Endothelial cell of umbilical vein (primary cell): ENCODE measurements around the gene LRRC42. TPM values are rescaled to one million over a fixed set of nuclear protein-coding genes. Genes with fewer than 3 reads are reported as not detected.

Experiments
- BruUV-seq: library from RNA; stranded (reverse); fragments of 400-500 nt; replicated peaks from 2 replicates; lab custom pipeline; 2021; lab: Mats Ljungman, UMichigan
- CTCF ChIA-PET: fragments of 300-600, 350-600 bp; sonication (Branson Sonifier 250); formaldehyde crosslinking; loops from one replicate; lab custom pipeline; 2021; ENCODE audit warnings: antibody characterized with exemption, inconsistent platforms; lab: Charles Lee
- POLR2A ChIA-PET: fragments of 300-600, 350-600 bp; sonication (Branson Sonifier 250); formaldehyde crosslinking; loops from one replicate; lab custom pipeline; 2021; ENCODE audit warnings: antibody characterized with exemption, inconsistent platforms; lab: Charles Lee
- DNase-seq: peaks from one replicate; pipeline ENCODE4 v3.0.0-alpha.2; 2011; ENCODE audit warnings: low read depth, low spot score
- FAIRE-seq: peaks from 2 replicates; lab custom pipeline; 2011; peaks lifted over from hg19 to GRCh38; lab: Jason Lieb, UNC
- H2AFZ ChIP-seq: 2 replicates; pipeline ENCODE4 v1.6.0; 2012; ENCODE audit warnings: low read depth, low read length, control low read depth, inconsistent platforms
- H3K27ac ChIP-seq: 2 replicates; pipeline ENCODE4 v1.5.1; 2011; ENCODE audit warnings: low read depth, mild to moderate bottlenecking, control low read depth, low read length, moderate library complexity; ENCODE audit not compliant: insufficient read depth
- H3K27me3 ChIP-seq, 2 experiments: 2 replicates each; pipeline versions ENCODE4 v1.6.0 to v1.6.1; 2011; ENCODE audit warnings: low read length in 2 of 2, mixed read lengths in 1 of 2; ENCODE audit not compliant: control insufficient read depth in 2 of 2, insufficient read depth in 2 of 2
- H3K36me3 ChIP-seq, 2 experiments: 2 replicates in 1 of 2; 3 replicates in 1 of 2; pipeline ENCODE4 v1.5.1; 2011; ENCODE audit warnings: low read length in 2 of 2, mild to moderate bottlenecking in 1 of 2, moderate library complexity in 1 of 2; ENCODE audit not compliant: control insufficient read depth in 2 of 2, insufficient read depth in 2 of 2; ENCODE audit errors: extremely low read depth in 1 of 2
- H3K4me1 ChIP-seq: 3 replicates; pipeline ENCODE4 v1.5.1; 2011; ENCODE audit warnings: mild to moderate bottlenecking, low read length; ENCODE audit not compliant: control insufficient read depth, insufficient read depth; ENCODE audit errors: extremely low read depth
- H3K4me2 ChIP-seq: 2 replicates; pipeline ENCODE4 v1.6.1; 2011; ENCODE audit warnings: low read length, control low read depth, mixed read lengths; ENCODE audit not compliant: insufficient read depth
- H3K4me3 ChIP-seq, 3 experiments: fragments of 200-600 bp in 1 of 3; sonication (generic), shearing (Covaris generic) in 1 of 3; replicated peaks in 1 of 3; 2 replicates each; pipeline ENCODE4 v1.5.1; 2011 to 2016; ENCODE audit warnings: control low read depth in 3 of 3, low read length in 3 of 3, mild to moderate bottlenecking in 2 of 3, inconsistent platforms in 1 of 3, low read depth in 1 of 3, moderate library complexity in 1 of 3; ENCODE audit not compliant: insufficient read depth in 1 of 3
- H3K79me2 ChIP-seq: 2 replicates; pipeline ENCODE4 v1.6.0; 2012; ENCODE audit warnings: low read length, inconsistent platforms; ENCODE audit not compliant: control insufficient read depth, insufficient read depth
- H3K9ac ChIP-seq: replicated peaks from 2 replicates; pipeline ENCODE3; 2011; ENCODE audit warnings: low read length, control low read depth; ENCODE audit not compliant: insufficient read depth; ENCODE audit errors: extremely low read depth
- H3K9me1 ChIP-seq: replicated peaks from 3 replicates; pipeline ENCODE4 v1.6.0; 2011; ENCODE audit warnings: mild to moderate bottlenecking, low read length; ENCODE audit not compliant: control insufficient read depth, insufficient read depth; ENCODE audit errors: extremely low read depth
- H3K9me3 ChIP-seq: replicated peaks from 2 replicates; pipeline ENCODE4 v1.5.1; 2012; ENCODE audit warnings: low read length, inconsistent platforms; ENCODE audit not compliant: control insufficient read depth, insufficient read depth
- H4K20me1 ChIP-seq: replicated peaks from 2 replicates; pipeline ENCODE3; 2011; ENCODE audit warnings: mild to moderate bottlenecking, low read length; ENCODE audit not compliant: control insufficient read depth, insufficient read depth; ENCODE audit errors: extremely low read depth
- CTCF ChIP-seq, 2 donors: IDR thresholded peaks; 1 replicate in 1 of 2; 2 replicates in 1 of 2; pipeline ENCODE4 v1.5.1; 2011; ENCODE audit warnings: low read length in 2 of 2, mild to moderate bottlenecking in 2 of 2, moderate library complexity in 2 of 2, control low read depth in 1 of 2, inconsistent platforms in 1 of 2, low read depth in 1 of 2; ENCODE audit not compliant: insufficient read depth in 1 of 2; ENCODE audit errors: extremely low read depth in 1 of 2
- EZH2 ChIP-seq: IDR thresholded peaks from 2 replicates; pipeline ENCODE4 v1.6.1; 2012; ENCODE audit warnings: borderline replicate concordance, low read depth, mild to moderate bottlenecking, moderate library complexity, low read length, inconsistent platforms; ENCODE audit not compliant: severe bottlenecking
- FOS ChIP-seq: IDR thresholded peaks from 2 replicates; pipeline ENCODE4 v1.6.1; 2011; ENCODE audit warnings: mild to moderate bottlenecking, low read length, moderate library complexity, borderline replicate concordance; ENCODE audit not compliant: insufficient read depth
- GATA2 ChIP-seq: IDR thresholded peaks from 2 replicates; pipeline ENCODE4 v1.7.0; 2011; ENCODE audit warnings: low read depth, mild to moderate bottlenecking, moderate library complexity, mixed read lengths, low read length; ENCODE audit not compliant: insufficient read length, insufficient read depth
- JUN ChIP-seq: IDR thresholded peaks from 2 replicates; pipeline ENCODE4 v1.6.1; 2011; ENCODE audit warnings: borderline replicate concordance, low read depth; ENCODE audit not compliant: insufficient read length, insufficient read depth
- MYC ChIP-seq: IDR thresholded peaks from one replicate; pipeline ENCODE4 v1.6.1; 2011; ENCODE audit warnings: mild to moderate bottlenecking, low read depth, low read length
- POLR2A ChIP-seq: IDR thresholded peaks from 2 replicates; pipeline ENCODE4 v1.6.1; 2012; ENCODE audit warnings: low read depth, mild to moderate bottlenecking, control low read depth, low read length
- POLR2AphosphoS5 ChIP-seq: IDR thresholded peaks from 2 replicates; pipeline ENCODE4 v1.6.1; 2012; ENCODE audit warnings: low read depth, mild to moderate bottlenecking, control low read depth, low read length, moderate library complexity; ENCODE audit not compliant: insufficient read depth
- dilution Hi-C: fragments of 300-500 bp; cut with MboI; formaldehyde crosslinking; loops from one replicate; pipeline ENCODE4 v1.15.0; 2019; ENCODE audit warnings: low sequenced_read_pairs; ENCODE audit not compliant: extremely low pct_ligation_motif_present
- intact Hi-C: fragments of 100-400 bp; cut with micrococcal nuclease; formaldehyde crosslinking; loops from one replicate; pipeline ENCODE4 v1.10.0; 2022
- polyA plus RNA-seq, 4 experiments: library from polyadenylated mRNA; depleted of rRNA in 3 of 4; stranded (reverse) in 3 of 4; unstranded in 1 of 4; fragments of >200 nt; gene quantifications; 2 replicates each; pipeline versions ENCODE4 v1.2.1 to v1.2.3, GENCODE V29; 2011 to 2012; ENCODE audit warnings: missing spikeins in 1 of 4
- total RNA-seq: library from RNA; stranded (reverse); gene quantifications from 2 replicates; pipeline ENCODE4 v1.2.3, GENCODE V29; 2021
- TF ChIP-seq, protein P1 (sequence below): IDR thresholded peaks from 2 replicates; pipeline ENCODE4 v1.6.1; 2011; ENCODE audit not compliant: insufficient read depth, insufficient read length

The LRRC42 gene
- total and polyA plus RNA-seq, 2 donors (not counting 3 experiments of a cell fraction or from before 2014, with no cell fraction given) = 25.3 to 26.1 TPM

DNA sequence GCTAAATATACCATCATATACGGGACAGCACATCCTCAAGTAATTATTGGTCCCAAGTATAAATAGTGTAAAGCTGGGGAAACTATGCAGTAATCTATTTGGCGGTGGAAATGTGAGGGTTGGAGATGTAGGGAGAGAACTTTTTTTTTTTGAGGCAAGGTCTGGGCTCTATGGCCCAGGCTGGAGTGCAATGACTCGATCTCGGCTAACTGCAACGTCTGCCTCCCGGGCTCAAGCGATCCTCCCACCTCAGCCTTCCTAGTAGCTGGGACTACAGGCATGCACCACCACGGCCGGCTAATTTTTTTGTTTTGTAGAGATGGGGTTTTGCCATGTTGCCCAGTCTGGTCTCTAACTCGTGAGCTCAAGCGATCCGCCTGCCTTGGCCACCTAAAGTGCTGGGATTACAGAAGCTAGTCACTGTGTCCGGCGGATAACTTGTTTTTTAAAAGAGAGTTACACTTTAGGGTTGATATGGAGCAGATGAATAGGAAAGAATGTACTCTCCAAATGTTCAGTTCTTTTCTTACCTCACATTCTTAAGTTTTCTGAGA is 2.6 kb upstream of the LRRC42 start:
- intact Hi-C loops = loop anchor here (2.0 kb wide), 1 partner anchor 545 kb away; no protein-coding TSS in a partner anchor
- Histone ChIP-seq H3K9ac (no peak overlapping the region), H3K27ac (no peak overlapping the region), H3K27me3 (no peaks in the 10 kb centered on the region), H3K4me2 (no peak overlapping the region), H3K9me3 (no peaks in the 10 kb centered on the region), H2AFZ (no peak overlapping the region), H4K20me1 (no peaks in the 10 kb centered on the region), H3K4me3 (no peak overlapping the region), H3K79me2 (peaks cover 28% of the 10 kb centered on the region), H3K4me1 (peaks cover 20% of the 10 kb centered on the region), H3K36me3 (no peaks in the 10 kb centered on the region), H3K9me1 (no peaks in the 10 kb centered on the region)
- dilution Hi-C loops = no loop called here
- ChIA-PET CTCF (interaction anchor here (1.0 kb wide), 1 partner anchor 65 kb away, joined by 3 read pairs; no protein-coding TSS in a partner anchor), POLR2A (no interaction called here)
- BruUV-seq = no TSS peak
- TF ChIP-seq FOS (no peak), POLR2AphosphoS5 (no peak), POLR2A (no peak)
- DNase-seq (no peak), FAIRE-seq (no peak)

DNA sequence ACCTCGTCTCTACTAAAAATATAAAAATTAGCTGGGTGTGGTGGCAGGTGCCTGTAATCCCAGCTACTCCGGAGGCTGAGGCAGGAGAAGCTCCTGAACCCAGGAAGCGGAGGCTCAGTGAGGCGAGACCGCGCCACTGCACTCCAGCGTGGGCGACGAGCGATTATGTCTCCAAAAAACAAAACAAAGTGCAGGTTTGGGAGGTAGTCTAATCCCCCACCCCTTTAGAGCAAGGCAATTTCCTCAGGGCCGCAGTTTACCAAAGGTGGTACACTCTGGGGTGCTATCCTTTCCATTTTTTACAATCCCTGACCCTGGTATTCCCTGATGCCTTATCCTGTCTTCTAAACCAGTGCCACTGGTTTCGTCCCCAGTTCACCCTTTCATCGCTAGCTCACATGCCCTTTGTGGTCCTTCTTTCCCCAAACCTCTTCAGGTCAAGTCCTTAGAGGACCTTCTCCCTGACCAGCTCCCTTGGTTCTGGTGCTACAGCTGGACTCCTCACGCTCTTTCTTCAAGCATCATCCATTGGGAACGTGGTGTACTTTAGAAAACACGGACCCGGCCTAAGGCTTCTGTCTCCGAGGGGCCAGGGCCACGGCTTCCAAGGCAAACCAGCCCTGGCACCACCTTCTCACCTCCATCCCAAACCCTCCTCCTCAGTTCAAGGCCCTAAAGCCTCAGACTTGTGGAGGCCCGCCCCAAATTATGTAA is 1.5 kb upstream of the LRRC42 start:
- intact Hi-C loops (loop anchor here (1.0 to 2.0 kb wide), 2 partner anchors 55 to 544 kb away; partner anchors contain the start of gene YIPF1), dilution Hi-C loops (no loop called here)
- Histone ChIP-seq H4K20me1 (no peaks in the 10 kb centered on the region), H3K9ac (peak overlapping the region; percentile 75), H3K9me3 (no peaks in the 10 kb centered on the region), H3K9me1 (no peaks in the 10 kb centered on the region), H2AFZ (peak overlapping the region; percentile 100), H3K27ac (peak overlapping the region; percentile 43), H3K27me3 (no peaks in the 10 kb centered on the region), H3K36me3 (no peaks in the 10 kb centered on the region), H3K4me3 (peak overlapping the region; percentile 88 to 95 (median 91)), H3K79me2 (peaks cover 33% of the 10 kb centered on the region), H3K4me2 (peak overlapping the region; percentile 96), H3K4me1 (peaks cover 20% of the 10 kb centered on the region)
- TF ChIP-seq, protein P1, sequence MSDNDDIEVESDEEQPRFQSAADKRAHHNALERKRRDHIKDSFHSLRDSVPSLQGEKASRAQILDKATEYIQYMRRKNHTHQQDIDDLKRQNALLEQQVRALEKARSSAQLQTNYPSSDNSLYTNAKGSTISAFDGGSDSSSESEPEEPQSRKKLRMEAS = no peak
- TF ChIP-seq POLR2A (no peak), POLR2AphosphoS5 (no peak), CTCF (IDR thresholded peaks at IDR 0.05; ENCODE audit: extremely low read depth in 1 of 2, insufficient read depth in 1 of 2, low read depth in 1 of 2, low read length in 2 of 2) (no peak), FOS (no peak), JUN (no peak), EZH2 (no peak), GATA2 (no peak), MYC (no peak)
- ChIA-PET CTCF (interaction anchor here (1.0 to 2.2 kb wide), 9 partner anchors 9 to 229 kb away, joined by 3 to 22 read pairs (median 8); partner anchors contain the start of gene YIPF1), POLR2A (interaction anchor here (0.5 kb wide), 1 partner anchor 462 kb away, joined by 3 read pairs; no protein-coding TSS in a partner anchor)
- TSS peak; percentile 17 for BruUV-seq
- FAIRE-seq = no peak
- DNase-seq = no peak
